ENCODE results near the gene COL6A3. TPM values are rescaled to one million over a fixed set of nuclear protein-coding genes. Genes with fewer than 3 reads are reported as not detected.

Gene COL6A3
- total RNA-seq, 1 donor from 2014 or later = 264 TPM

DNA sequence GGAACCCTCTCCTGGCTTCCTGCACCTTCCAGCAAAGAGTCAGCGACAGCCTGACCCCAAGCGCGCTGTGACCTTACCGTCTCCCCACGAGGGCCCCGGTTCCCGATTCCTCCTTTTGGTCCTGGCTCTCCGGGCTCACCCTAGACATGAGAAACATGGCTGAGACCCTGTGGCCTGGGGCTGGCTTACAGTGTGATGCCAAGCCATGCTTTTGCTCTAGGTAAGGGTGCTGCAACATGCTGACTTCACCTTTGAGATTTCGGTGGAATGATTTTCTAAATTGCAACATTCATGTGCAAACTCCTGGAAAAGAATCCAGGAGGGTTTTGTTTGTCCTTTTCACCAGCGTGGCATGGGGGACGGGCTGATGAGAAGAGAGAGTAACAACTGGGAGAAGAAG, 63.9 kb downstream of the COL6A3 start:
- Mint-ChIP-seq H3K27me3 (ENCODE audit: low read depth) (no peaks in the 10 kb centered on the region), H3K4me3 (ENCODE audit: unreplicated experiment) (no peak overlapping the region), H3K9me3 (ENCODE audit: low read depth) (no peaks in the 10 kb centered on the region), H3K4me1 (ENCODE audit: low read depth) (peaks cover 34% of the 10 kb centered on the region), H3K27ac (ENCODE audit: unreplicated experiment) (no peak overlapping the region), H3K36me3 (ENCODE audit: low read depth) (peaks cover 39% of the 10 kb centered on the region)
- DNase-seq (ENCODE audit: low spot score) = no peak
- TF ChIP-seq, protein P1, sequence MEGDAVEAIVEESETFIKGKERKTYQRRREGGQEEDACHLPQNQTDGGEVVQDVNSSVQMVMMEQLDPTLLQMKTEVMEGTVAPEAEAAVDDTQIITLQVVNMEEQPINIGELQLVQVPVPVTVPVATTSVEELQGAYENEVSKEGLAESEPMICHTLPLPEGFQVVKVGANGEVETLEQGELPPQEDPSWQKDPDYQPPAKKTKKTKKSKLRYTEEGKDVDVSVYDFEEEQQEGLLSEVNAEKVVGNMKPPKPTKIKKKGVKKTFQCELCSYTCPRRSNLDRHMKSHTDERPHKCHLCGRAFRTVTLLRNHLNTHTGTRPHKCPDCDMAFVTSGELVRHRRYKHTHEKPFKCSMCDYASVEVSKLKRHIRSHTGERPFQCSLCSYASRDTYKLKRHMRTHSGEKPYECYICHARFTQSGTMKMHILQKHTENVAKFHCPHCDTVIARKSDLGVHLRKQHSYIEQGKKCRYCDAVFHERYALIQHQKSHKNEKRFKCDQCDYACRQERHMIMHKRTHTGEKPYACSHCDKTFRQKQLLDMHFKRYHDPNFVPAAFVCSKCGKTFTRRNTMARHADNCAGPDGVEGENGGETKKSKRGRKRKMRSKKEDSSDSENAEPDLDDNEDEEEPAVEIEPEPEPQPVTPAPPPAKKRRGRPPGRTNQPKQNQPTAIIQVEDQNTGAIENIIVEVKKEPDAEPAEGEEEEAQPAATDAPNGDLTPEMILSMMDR (IDR thresholded peaks at IDR 0.05) = no peak

DNA sequence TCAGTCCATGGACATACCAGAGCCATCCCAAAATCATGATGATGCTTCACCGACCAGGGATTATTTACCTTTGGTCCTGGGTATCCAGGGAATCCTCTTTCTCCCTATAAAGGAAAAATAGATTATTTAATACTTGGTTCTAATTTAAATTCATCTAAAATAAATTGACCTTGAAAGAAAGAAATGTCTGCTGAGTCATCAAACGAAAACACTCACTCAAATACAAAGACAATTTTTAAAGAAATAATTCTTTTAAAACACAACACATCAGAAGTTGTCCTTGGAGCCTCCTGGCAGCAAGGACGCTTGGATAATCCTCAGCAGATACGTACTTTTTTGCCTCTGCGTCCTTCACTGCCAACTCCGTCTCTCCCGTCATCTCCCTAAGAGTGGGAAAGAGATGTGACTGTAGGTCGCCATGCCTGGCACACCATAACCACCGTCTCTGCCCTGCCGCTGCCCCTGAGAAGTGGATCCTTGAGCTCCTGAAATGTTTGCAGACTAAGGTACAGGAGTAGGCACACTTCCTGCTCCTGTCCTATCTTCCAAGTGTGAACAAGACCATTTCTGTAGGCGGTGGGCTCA, 65.6 kb downstream of the COL6A3 start:
- Mint-ChIP-seq H3K27me3 (ENCODE audit: low read depth) (no peaks in the 10 kb centered on the region), H3K27ac (ENCODE audit: unreplicated experiment) (no peak overlapping the region)
- TF ChIP-seq, protein P1 (IDR thresholded peaks at IDR 0.05) = no peak

DNA sequence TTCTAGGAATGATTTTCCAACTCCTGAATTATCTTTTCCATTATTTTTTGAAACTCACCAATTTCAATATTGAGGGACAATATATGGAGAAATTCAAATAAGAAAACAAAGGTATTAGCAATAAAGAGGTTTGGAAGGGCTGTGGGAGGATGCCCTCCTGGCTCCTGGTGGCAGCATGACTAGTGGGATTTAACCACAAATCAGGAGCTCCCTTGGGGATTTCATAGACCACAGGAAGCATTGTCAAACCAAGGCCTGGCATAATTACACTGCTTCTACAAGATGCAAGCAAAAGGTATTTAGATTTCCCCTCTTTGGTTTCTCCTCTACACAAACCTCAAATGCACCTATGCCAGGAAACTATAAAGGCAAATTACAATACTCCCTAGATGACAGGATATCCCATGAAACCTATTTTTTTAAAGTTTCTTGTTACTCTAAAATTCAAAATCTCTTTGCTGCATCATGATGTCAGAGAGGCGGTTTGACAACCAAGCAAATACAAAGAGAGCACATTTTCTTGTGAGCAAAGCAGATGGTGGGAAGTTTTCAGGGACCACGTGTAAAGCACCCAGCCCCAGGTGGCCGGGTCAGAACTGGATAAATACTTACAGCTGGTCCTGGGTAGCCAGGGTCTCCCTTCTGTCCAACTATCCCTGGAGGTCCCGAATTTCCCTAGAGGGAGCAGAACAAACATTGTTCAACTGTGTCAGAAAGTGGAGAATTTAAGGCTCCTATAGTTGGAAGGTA, 67.9 kb downstream of the COL6A3 start:
- no peak overlapping the region for H3K4me3 Mint-ChIP-seq (ENCODE audit: unreplicated experiment)
- peaks cover 18% of the 10 kb centered on the region for H3K4me1 Mint-ChIP-seq (ENCODE audit: low read depth)
- DNase-seq (ENCODE audit: low spot score) = no peak
- no peaks in the 10 kb centered on the region for H3K9me3 Mint-ChIP-seq (ENCODE audit: low read depth)
- H3K36me3 Mint-ChIP-seq (ENCODE audit: low read depth) = peaks cover 51% of the 10 kb centered on the region
- TF ChIP-seq, protein P1 (IDR thresholded peaks at IDR 0.05) = no peak
- no peaks in the 10 kb centered on the region for H3K27me3 Mint-ChIP-seq (ENCODE audit: low read depth)
- no peak overlapping the region for H3K27ac Mint-ChIP-seq (ENCODE audit: unreplicated experiment)

More for the DNA sequence above, 65.6 kb downstream of the COL6A3 start:
- no peaks in the 10 kb centered on the region for H3K9me3 Mint-ChIP-seq (ENCODE audit: low read depth)
- H3K4me1 Mint-ChIP-seq (ENCODE audit: low read depth) = peaks cover 23% of the 10 kb centered on the region
- no peak overlapping the region for H3K4me3 Mint-ChIP-seq (ENCODE audit: unreplicated experiment)
- H3K36me3 Mint-ChIP-seq (ENCODE audit: low read depth) = peaks cover 46% of the 10 kb centered on the region
- no peak for DNase-seq (ENCODE audit: low spot score)

DNA sequence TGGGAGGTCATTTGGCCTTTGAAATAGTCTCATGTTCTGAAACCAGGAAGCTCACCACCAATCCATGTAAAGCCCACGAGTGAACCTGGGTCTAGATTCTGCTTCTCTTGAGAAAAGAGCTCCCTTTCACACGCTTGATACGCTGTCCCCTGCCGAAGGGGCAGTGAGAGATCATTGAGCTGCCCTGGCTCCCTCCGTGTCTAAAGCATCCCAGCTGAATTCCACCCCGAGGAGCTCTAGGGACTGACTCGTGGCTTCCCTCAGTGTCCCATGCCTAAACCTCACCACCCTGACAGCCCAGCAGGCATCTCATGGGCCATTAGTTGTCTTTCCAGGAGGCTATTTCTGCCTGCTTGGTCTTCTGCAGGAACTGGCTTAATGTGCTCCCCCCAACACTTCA, 68.6 kb downstream of the COL6A3 start:
- no peak overlapping the region for H3K27ac Mint-ChIP-seq (ENCODE audit: unreplicated experiment)
- no peak overlapping the region for H3K4me3 Mint-ChIP-seq (ENCODE audit: unreplicated experiment)
- TF ChIP-seq, protein P1 (IDR thresholded peaks at IDR 0.05) = no peak
- no peak for DNase-seq (ENCODE audit: low spot score)
- peaks cover 18% of the 10 kb centered on the region for H3K4me1 Mint-ChIP-seq (ENCODE audit: low read depth)
- H3K36me3 Mint-ChIP-seq (ENCODE audit: low read depth) = peaks cover 49% of the 10 kb centered on the region
- no peaks in the 10 kb centered on the region for H3K27me3 Mint-ChIP-seq (ENCODE audit: low read depth)
- H3K9me3 Mint-ChIP-seq (ENCODE audit: low read depth) = no peaks in the 10 kb centered on the region

DNA sequence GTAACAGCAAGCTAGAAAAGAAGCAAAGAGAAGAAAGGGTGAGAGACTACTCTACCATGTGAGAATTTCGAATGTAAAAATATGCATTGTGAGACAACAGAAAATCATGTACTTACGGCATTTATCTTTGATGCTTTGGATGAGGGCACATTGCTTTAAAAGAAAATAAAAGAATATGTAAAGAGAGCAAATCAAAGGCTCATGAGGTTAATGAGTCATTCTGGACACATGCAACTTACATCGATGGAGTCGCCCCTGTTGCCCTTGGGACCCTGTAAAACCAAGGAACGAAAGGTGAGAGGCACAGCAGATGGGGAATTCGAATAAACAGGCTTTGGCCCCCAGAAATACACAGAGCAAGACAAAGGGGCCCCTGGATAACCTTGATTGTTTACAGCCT, 69.0 kb downstream of the COL6A3 start:
- TF ChIP-seq, protein P1 (IDR thresholded peaks at IDR 0.05) = no peak
- Mint-ChIP-seq H3K9me3 (ENCODE audit: low read depth) (no peaks in the 10 kb centered on the region), H3K36me3 (ENCODE audit: low read depth) (peaks cover 49% of the 10 kb centered on the region), H3K27ac (ENCODE audit: unreplicated experiment) (no peak overlapping the region), H3K4me1 (ENCODE audit: low read depth) (peaks cover 18% of the 10 kb centered on the region), H3K27me3 (ENCODE audit: low read depth) (no peaks in the 10 kb centered on the region), H3K4me3 (ENCODE audit: unreplicated experiment) (no peak overlapping the region)
- no peak for DNase-seq (ENCODE audit: low spot score)

All from chondrocyte (in vitro differentiated cells).